Stimulated activated naive CD4-positive, alpha-beta T cell treated with Interleukin-2 at 50 U/mL for 16 hours (primary cell): ENCODE data around the gene UNC5C.

Experiments used
- DNase-seq: peaks from one replicate; lab custom pipeline; 2025; lab: John Stamatoyannopoulos, UW

The UNC5C gene

GRCh38 chr4:95217197-95217596 is 331.6 kb downstream of the UNC5C start:
- no peak for DNase-seq

DNA sequence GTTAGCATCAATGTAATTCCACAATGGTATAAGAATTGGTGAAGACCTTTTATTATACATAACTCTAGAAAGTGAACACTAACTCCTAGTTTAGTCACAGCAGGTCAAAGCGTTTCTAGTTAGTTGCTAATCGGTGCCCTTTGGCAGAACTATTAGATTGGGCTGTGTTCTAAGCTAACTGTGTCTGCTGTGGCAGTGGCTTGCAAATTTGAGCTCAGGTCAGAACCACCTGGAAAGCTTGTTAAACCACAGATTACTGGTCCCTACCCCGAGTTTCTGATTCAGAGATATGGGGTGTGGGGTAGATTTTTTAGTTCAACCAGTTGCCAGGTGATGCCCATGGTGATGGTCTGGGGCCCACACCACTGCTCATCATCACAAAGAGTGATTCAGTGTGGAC is 332.1 kb downstream of the UNC5C start:
- no peak for DNase-seq

GRCh38 chr4:95215991-95216605 is 332.7 kb downstream of the UNC5C start:
- no peak for DNase-seq

DNA sequence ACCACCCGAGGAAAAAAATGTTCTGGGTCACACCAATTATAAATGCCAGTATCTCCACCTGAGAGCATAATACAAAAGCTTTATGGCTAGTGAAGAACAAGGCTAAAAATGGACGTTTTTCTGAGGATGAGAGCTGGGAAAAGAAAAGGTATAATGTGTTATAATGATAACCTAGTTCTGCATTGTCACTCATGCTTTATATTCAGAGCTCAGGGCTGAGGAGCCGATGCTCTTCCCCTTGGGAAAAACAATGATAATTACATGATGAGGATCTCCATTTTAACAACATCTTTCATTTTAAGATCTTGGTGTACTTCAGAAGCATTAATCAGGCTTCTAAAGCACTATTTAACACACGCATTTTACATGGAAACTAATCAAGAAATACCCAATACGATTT is 333.7 kb downstream of the UNC5C start:
- DNase-seq = no peak

DNA sequence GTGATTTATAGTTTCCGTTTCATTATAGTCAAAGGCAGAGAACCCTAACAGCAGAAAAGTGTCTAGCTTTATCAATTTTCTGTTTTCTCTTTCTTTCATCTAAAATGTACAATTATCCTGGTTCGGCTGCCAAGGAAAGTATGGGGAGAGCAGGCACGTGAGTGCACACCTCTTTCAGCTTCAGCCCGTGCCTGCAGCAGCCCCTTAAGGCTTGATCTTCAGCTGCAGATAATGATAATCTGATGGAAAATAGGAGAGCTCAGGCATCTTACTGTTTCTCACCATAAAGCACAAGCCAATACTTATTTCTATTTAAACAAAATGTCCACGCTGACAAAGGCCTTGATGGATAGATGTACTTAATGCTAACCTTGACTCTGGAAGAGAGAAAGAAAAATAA is 334.4 kb downstream of the UNC5C start:
- DNase-seq = no peak

DNA sequence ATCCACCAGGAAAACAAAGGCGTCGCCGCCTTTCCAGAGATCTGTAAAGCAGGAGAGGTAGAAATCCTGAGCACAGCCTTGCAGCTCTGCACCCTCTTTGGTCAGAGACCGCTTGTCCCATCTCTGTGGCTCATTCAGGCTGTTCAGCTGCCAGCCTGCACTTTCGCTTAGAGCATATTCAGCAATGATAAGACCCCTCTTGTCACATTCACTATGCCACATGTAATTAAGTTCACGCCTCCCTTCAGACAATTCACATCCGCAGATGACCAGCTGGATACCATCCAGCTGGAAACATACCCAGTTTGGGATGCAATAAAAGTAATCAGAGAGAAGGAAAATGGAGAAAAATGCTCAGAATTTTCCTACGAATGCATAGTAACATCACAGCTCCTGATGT is 335.4 kb downstream of the UNC5C start:
- no peak for DNase-seq

GRCh38 chr4:95212692-95213091 is 336.1 kb downstream of the UNC5C start:
- no peak for DNase-seq

- no peak for DNase-seq
Observed at GRCh38 chr4:95209927-95210326, 338.8 kb downstream of the UNC5C start.

DNA sequence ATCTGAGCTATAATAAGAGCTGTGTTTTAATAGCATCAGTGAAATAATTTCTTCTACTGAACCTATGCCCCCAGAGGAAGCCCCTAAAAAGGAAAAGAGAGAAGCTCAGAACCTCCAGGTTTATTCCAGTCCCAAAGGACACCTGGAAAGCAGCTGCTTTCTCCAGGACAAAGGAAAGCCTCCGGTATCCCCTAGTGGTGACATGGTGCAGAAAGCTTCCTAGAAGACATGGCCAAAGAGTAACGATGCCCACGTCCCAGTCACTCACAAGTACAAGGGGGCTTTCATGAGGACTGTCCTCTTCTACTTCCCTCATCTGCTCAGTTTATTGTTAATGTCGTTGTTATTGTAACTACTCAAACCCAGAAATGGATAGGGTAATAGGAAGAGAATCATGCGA is 343.9 kb downstream of the UNC5C start:
- no peak for DNase-seq

- no peak for DNase-seq
Observed at GRCh38 chr4:95204267-95204844, 344.4 kb downstream of the UNC5C start.

GRCh38 chr4:95198961-95199360 is 349.8 kb downstream of the UNC5C start:
- no peak for DNase-seq

GRCh38 chr4:95197353-95197752 is 351.4 kb downstream of the UNC5C start:
- no peak for DNase-seq

- DNase-seq = no peak
Observed at GRCh38 chr4:95193391-95194224, 355.2 kb downstream of the UNC5C start.

DNA sequence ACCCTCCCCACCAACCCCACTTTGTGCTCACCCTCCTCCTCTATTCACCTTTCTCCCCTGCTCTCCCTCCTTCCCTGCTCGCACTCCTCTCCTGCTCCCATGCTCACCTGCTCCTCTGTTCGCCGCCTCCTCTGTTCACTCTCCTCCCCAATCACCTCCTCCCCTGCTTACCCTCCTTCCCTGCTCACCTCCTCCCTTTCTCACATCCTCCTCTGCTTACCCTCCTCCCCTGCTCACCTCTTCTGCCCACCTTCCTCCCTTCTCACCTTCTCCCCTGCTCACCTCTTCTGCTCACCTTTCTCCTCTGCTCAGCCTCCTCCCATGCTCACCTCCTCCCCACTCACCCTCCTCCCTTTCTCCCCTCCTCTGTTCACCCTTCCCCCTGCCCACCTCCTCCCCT is 357.2 kb downstream of the UNC5C start:
- no peak for DNase-seq

DNA sequence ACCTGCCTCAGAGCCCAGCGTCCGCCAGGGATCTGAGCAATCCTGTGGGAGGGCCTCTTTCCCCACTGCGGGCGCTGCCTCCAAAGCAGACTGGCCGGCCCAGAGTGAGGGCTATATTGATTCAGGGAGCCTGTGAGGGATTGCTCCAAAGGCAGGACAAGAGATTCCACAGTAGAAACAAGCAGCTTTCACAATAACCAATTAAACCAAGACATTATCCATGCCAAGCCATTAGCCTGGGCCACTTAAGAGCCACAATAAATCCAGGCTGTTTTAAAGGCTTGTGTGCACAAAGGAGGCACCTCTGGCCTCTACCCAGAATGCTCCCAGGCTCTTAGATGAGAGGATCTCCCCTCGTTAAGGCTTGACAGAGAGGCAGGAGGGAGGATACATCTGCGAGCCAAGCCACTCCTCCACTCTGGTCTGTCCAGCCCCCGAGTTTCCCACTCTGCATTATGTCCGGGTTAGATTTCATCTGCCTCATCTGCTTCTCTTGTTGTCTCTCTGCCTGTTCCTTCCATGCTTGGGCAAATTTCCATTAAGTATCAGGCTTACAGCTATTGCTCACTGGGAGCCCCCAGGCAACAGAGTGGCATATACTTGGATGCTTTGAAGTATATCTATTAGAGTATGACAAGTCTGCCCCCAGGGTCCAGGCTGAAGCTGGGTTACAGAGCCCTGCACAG is 357.9 kb downstream of the UNC5C start:
- DNase-seq = no peak

- no peak for DNase-seq
Observed at GRCh38 chr4:95188701-95189370, 359.9 kb downstream of the UNC5C start.

- DNase-seq = no peak
Observed at GRCh38 chr4:95186666-95187065, 362.1 kb downstream of the UNC5C start.

GRCh38 chr4:95183656-95184408 is 364.9 kb downstream of the UNC5C start:
- DNase-seq = no peak

DNA sequence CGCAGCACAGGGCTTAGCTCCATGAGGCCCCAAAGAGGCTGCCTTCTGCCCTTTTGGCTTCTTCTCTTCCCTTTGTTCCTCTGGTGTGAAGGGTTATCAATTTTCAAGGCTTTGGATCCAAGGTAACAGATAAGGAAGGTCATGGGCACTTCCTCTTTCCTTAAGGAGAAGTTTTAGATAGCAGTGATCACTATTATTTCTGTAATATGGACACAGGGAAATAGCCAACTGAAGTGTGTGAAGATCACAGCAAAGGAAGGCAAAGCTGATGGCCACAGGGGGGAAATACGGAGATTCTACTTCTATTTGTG is 366.8 kb downstream of the UNC5C start:
- DNase-seq = no peak

DNA sequence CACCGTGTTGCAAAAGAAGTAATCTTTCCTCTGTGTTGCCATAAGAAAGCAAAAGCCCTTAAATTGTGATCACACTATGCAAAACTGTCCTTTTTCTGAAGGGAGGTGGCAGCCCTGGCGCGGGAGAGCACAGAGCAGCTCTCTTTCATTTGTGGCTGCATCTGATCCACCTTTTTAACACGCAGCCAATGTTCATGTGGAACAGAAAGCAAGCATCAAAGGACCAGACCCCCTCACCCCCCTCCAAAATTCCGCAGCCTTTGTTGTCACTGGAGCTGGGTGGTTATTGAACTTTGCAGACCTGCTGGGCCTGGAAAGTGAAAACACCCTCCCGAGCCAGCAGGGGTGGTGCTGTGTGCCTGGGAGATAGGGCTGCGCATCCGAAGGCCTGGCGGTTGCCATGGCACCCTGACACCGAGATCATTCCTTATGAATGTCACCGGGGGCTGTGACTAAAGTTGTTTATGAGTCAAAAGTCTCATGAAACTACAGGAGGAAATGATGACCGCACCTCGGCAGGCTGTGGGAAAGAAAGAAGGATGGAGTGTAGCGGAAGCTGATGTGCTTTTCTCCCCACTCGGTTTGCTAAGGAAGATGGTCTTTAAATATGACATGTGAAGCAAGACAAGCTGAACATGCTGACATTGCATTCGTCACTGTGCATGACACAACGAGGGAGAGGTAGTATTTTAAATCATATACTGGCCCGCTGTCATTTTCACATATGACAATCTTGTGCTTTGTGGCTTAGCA is 367.4 kb downstream of the UNC5C start:
- peak; percentile 1 for DNase-seq
